ENCODE results near the gene MRNIP. TPM values are rescaled to one million over a fixed set of nuclear protein-coding genes. Genes with fewer than 3 reads are reported as not detected.

Gene MRNIP
- total RNA-seq, 6 experiments from 2014 or later, result 8.2 to 13.5 (median 9.9) TPM

- Mint-ChIP-seq H3K4me1 (ENCODE audit: low read depth) (no peaks in the 10 kb centered on the region), H3K27me3 (ENCODE audit: insufficient read depth) (no peaks in the 10 kb centered on the region; the same call in 1 of the 2 replicates), H3K27ac (no peak overlapping the region), H3K36me3 (ENCODE audit: low read depth) (peaks cover 31% of the 10 kb centered on the region), H3K4me3 (no peak overlapping the region), H3K9me3 (no peaks in the 10 kb centered on the region)
- TF ChIP-seq CTCF (IDR thresholded peaks at IDR 0.05), result no peak
- DNase-seq, result no peak
Measured at GRCh38 chr5:179868541-179868940, 9.9 kb upstream of the MRNIP start.

GRCh38 chr5:179867476-179867875, 8.9 kb upstream of the MRNIP start:
- no peak for DNase-seq
- H3K4me1 Mint-ChIP-seq (ENCODE audit: low read depth), result no peaks in the 10 kb centered on the region
- peaks cover 42% of the 10 kb centered on the region for H3K36me3 Mint-ChIP-seq (ENCODE audit: low read depth)
- H3K4me3 Mint-ChIP-seq, result no peak overlapping the region
- no peaks in the 10 kb centered on the region for H3K9me3 Mint-ChIP-seq
- no peak for TF ChIP-seq CTCF (IDR thresholded peaks at IDR 0.05)
- H3K27me3 Mint-ChIP-seq (ENCODE audit: insufficient read depth), result peaks cover 1% of the 10 kb centered on the region
- H3K27ac Mint-ChIP-seq, result no peak overlapping the region

- Mint-ChIP-seq H3K36me3 (ENCODE audit: low read depth) (peaks cover 45% of the 10 kb centered on the region), H3K27ac (no peak overlapping the region), H3K4me1 (ENCODE audit: low read depth) (no peaks in the 10 kb centered on the region), H3K27me3 (ENCODE audit: insufficient read depth) (peaks cover 2% of the 10 kb centered on the region), H3K9me3 (no peaks in the 10 kb centered on the region), H3K4me3 (no peak overlapping the region)
- DNase-seq, result no peak
- TF ChIP-seq CTCF (IDR thresholded peaks at IDR 0.05), result no peak
Measured at GRCh38 chr5:179867079-179867465, 8.5 kb upstream of the MRNIP start.

DNA sequence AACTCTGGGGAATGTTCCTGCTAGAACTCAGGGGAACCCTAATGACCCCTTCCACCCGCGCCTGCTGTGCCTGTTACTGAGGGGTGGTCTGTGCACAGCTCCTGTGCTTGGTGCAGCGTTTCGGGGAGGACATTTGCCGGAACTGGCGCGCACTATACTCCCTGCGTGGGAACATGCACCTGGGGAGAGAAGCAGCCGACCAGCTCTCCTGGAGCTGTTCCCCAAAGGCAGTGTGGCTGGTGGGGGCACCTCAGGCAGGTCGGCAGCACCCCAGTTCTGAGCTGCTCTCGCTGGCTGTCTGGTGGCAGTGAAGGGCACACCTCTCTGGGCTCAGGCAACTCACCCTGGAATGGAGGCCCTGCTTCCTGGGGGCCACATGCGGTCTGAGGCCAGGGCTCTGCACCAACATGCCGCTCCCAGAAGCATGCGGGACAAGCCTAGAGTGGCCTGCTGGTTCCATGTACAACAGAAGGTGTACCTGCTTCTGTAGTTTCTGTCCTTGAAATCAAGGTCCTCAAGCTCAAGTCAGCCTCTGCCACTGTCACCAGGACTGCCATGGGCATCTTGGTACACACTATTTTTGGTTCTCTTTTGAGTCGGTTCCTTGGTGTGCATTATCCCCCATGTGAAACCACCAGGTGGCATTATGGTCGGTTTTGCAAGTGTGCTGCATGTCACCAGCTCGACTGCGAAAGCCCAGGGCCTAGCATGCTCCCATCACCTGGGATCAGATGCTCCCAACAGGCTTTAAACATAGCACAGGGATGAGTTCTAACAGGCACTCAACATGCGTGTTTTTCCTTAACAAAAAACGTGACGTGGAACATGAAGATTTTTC, 7.8 kb upstream of the MRNIP start:
- Mint-ChIP-seq H3K9me3 (no peaks in the 10 kb centered on the region), H3K4me1 (ENCODE audit: low read depth) (no peaks in the 10 kb centered on the region), H3K4me3 (no peak overlapping the region), H3K27me3 (ENCODE audit: insufficient read depth) (peaks cover 2% of the 10 kb centered on the region), H3K36me3 (ENCODE audit: low read depth) (peaks cover 50% of the 10 kb centered on the region), H3K27ac (no peak overlapping the region)
- DNase-seq, result no peak
- TF ChIP-seq CTCF (IDR thresholded peaks at IDR 0.05), result no peak; the same call in 1 of the 2 replicates

DNA sequence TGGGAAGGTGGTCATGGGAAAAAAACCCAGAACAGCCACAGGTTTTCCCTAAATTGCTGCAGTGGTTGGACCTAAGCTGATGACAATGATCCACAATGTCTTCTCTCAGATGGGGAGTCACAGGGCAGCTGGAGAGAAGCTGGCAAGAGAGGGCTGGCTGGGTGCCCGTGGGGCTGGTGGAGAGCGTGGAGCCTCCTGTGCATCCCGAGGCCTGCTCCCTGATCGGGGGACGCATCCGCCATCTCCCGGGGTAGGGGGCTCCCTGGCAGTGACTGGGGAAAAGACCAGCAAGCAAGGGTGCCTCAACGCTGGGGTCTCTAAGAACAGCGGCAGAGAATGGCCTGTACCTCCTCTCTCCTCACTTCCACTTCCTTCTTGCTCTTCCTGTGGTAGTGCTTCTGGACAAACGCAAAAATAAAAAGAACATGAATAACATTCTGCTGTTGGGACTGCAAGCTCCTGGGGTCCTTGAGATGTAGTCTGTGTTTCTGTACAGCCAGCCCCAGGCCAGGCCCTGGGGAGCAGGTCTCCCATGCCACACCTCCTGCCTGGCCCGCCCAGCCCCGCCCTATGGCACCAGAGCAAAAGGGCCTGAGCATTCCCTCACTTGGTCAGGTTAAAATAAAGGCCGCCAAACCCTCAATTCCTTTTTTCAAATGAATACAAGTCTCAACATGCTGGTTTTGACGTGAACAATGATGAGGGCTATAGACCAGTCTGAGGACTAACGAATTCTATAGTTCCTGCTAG, 7.0 kb upstream of the MRNIP start:
- no peak for DNase-seq
- H3K27ac Mint-ChIP-seq, result no peak overlapping the region
- no peak overlapping the region for H3K4me3 Mint-ChIP-seq
- peaks cover 2% of the 10 kb centered on the region for H3K27me3 Mint-ChIP-seq (ENCODE audit: insufficient read depth)
- H3K9me3 Mint-ChIP-seq, result no peaks in the 10 kb centered on the region
- H3K36me3 Mint-ChIP-seq (ENCODE audit: low read depth), result peaks cover 43% of the 10 kb centered on the region
- peaks cover under 1% of the 10 kb centered on the region for H3K4me1 Mint-ChIP-seq (ENCODE audit: low read depth)
- TF ChIP-seq CTCF (IDR thresholded peaks at IDR 0.05), result no peak

All from HFFc6 (cell line).